ENCODE measurements around the gene MCC.

DNA sequence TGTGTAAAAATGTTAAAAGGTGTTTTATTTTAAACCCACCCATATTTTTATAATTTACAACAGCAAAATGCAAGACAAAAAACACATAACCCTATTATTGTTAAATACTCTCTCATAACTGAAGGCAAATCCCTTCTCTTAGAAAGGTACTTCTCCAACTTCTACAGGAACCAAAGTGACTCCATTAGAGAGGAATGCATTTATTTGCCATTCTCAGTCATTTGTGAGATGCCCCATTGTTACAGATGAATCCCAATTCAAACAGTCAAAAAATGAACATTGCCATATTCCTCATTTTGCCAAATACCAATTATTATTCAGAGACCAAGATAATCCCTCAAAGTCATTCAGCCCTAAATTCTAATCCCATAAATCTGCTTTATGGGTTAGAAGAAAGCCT lies 229.2 kb downstream of the MCC start:
- TF ChIP-seq, protein P1, sequence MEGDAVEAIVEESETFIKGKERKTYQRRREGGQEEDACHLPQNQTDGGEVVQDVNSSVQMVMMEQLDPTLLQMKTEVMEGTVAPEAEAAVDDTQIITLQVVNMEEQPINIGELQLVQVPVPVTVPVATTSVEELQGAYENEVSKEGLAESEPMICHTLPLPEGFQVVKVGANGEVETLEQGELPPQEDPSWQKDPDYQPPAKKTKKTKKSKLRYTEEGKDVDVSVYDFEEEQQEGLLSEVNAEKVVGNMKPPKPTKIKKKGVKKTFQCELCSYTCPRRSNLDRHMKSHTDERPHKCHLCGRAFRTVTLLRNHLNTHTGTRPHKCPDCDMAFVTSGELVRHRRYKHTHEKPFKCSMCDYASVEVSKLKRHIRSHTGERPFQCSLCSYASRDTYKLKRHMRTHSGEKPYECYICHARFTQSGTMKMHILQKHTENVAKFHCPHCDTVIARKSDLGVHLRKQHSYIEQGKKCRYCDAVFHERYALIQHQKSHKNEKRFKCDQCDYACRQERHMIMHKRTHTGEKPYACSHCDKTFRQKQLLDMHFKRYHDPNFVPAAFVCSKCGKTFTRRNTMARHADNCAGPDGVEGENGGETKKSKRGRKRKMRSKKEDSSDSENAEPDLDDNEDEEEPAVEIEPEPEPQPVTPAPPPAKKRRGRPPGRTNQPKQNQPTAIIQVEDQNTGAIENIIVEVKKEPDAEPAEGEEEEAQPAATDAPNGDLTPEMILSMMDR (conservative IDR thresholded peaks at IDR 0.05 in 1 of 2, IDR thresholded peaks at IDR 0.05 in 1 of 2; ENCODE audit: extremely low read depth in 1 of 2, insufficient read depth in 1 of 2, low read depth in 1 of 2, low read length in 2 of 2), result no peak
- TF ChIP-seq EZH2 (IDR thresholded peaks at IDR 0.05; ENCODE audit: borderline replicate concordance, low read length), result no peak
